VCaP (cell line): ENCODE results near the gene SH3GL1.

ENCODE experiments used
- H3K27ac ChIP-seq: fragments of 450-650 bp; 2 replicates; pipeline ENCODE4 v1.5.1; 2017
- TF ChIP-seq, protein P1 (sequence below): fragments of 450-650 bp; conservative IDR thresholded peaks from 2 replicates; pipeline ENCODE4 v1.5.1; 2017; ENCODE audit warnings: mild to moderate bottlenecking, moderate library complexity

The SH3GL1 gene

DNA sequence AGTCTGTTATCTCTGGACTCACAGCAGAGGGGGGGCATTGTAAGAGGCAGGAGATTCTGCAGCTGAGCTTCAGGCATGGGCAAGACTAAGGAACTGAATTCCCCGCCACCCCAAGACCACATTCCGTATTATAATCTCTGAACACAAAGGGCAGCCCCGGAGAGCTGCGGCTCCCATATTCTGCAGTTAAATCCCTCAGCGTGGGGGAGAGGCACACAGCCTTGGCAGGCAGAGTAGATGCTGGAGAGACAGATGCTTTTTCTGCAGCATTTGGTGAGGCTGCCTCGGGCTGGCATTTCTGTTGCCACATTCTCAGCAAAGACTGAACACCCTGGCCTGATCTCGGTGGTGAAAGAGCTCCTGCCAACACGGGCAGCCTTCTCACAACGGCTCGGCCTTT, 15.0 kb upstream of the SH3GL1 start:
- no peak overlapping the region for H3K27ac ChIP-seq
- TF ChIP-seq, protein P1, sequence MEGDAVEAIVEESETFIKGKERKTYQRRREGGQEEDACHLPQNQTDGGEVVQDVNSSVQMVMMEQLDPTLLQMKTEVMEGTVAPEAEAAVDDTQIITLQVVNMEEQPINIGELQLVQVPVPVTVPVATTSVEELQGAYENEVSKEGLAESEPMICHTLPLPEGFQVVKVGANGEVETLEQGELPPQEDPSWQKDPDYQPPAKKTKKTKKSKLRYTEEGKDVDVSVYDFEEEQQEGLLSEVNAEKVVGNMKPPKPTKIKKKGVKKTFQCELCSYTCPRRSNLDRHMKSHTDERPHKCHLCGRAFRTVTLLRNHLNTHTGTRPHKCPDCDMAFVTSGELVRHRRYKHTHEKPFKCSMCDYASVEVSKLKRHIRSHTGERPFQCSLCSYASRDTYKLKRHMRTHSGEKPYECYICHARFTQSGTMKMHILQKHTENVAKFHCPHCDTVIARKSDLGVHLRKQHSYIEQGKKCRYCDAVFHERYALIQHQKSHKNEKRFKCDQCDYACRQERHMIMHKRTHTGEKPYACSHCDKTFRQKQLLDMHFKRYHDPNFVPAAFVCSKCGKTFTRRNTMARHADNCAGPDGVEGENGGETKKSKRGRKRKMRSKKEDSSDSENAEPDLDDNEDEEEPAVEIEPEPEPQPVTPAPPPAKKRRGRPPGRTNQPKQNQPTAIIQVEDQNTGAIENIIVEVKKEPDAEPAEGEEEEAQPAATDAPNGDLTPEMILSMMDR = no peak

- TF ChIP-seq, protein P1 = no peak
- no peak overlapping the region for H3K27ac ChIP-seq
Measured at GRCh38 chr19:4414800-4415321, 14.5 kb upstream of the SH3GL1 start.

DNA sequence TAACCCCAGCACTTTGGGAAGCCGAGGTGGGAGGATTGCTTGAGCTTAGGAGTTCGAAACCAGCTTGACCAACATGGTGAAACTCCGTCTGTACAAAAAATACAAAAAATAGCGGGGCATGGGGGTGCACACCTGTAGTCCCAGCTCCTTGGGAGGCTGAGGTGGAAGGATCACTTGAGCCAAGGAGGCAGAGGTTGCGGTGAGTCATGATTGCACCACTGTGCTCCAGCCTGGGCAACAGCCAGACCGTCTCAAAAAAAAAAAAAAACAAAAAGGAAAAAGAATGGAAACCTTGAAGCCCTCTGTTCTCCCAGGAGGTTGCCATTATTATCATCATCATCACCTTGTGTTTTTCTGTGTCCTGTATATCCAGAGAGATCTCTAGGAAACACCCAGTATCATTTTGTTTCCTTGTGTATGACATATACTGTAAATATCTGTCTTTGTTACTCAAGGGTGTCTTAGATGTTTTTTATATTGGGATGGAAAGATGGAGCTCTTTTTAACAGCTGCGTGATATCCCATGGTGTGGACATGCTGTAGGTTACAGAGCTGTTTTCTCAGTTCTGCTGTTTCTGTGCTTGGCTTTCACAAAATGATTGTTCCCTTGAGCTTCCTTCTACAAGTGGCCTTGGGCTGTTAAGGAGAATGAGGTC, 13.9 kb upstream of the SH3GL1 start:
- H3K27ac ChIP-seq = no peak overlapping the region
- TF ChIP-seq, protein P1 = no peak

DNA sequence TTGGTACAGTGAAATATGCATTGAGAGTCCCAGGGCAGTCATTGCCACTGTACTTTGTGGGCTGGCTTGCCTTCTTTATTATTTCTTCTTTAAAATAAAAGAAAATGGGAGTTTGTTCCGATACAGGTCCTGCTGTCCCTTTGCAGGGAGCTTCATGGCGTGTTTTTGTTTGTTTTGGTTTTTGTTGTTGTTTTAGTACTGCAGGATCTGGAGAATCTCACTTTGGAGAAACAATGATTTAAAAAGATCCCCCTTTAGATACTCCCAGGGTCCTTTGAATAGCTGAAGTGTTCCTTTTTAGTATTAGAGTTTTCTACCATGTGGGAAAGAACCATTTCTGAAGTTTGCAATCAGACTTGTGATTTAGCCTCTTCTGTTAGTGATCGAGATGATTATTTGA, 13.2 kb upstream of the SH3GL1 start:
- H3K27ac ChIP-seq = no peak overlapping the region
- TF ChIP-seq, protein P1 = no peak

GRCh38 chr19:4409123-4409933, 9.0 kb upstream of the SH3GL1 start:
- H3K27ac ChIP-seq = peak overlapping the region; percentile 1; the same call in 1 of the 2 replicates
- TF ChIP-seq, protein P1 = no peak

GRCh38 chr19:4406626-4407025, 6.3 kb upstream of the SH3GL1 start:
- TF ChIP-seq, protein P1 = no peak
- peak overlapping the region; percentile 82 for H3K27ac ChIP-seq

DNA sequence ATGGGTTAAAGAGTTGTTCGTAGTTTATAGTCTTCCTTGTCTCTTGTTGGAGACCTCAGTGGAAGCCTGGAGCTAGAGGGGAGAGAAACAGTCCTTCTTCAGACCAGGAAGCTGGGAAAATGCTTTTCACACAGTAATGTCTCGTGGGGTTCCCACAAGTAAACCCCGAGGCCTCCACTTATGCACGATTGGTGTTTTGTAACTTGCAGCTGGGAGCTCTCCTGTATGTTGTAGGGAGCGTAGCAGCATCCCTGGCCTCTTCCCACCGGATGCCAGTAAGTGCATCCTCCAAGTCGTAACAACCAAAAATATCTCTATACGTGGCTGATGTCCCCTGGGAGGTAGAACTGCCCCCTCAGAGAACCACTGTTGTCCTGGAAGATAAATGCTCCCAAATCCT, 5.6 kb upstream of the SH3GL1 start:
- TF ChIP-seq, protein P1 = no peak
- H3K27ac ChIP-seq = peak overlapping the region; percentile 82
